ENCODE data around the gene MED25. TPM values are rescaled to one million over a fixed set of nuclear protein-coding genes. Genes with fewer than 3 reads are reported as not detected.
A peak's percentile ranks its signal among the peaks of the same experiment; 100 is the strongest.

Gene MED25
- total RNA-seq, 3 donors from 2014 or later = 16.3 to 27.5 (median 20.6) TPM

DNA sequence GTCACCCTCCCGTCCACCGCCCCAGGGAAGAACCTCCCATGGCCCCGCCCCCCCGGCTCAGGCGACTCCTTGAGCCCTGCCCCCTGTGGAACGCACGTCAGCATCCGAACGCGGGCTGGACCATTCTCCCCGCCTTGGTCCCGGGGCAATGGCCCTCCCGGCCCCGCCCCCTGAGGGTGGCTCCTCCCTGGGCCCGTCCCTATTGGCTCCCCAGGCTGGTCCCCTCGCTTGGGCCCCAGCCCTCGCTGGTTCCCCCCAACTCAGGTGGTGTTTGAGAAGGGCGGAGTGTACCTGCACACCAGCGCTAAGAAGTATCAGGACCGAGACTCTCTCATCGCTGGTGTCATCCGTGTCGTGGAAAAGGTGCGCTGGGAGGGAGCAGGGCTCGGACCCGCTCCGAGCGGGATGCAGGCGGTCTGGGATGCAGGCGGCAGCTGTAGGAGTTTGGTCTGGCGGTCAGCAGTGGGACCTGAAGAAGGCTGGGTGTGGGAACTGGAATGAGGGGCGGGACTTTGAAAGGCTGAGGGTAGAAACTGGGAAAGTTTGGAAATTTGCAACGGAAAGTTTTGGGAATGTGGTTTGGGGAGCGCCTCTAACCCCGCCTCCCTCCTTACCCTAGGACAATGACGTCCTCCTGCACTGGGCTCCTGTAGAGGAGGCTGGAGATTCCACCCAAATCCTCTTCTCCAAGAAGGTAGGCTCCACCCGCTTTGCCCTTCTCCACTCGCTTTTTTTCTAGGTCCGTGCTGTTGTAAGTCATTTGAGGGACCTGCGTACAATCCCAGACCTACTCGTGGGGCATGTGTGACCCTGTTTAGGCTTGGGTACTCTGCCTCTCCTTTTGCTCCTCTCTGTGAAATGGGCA is 60.0 kb downstream of the MED25 start:
- Histone ChIP-seq H3K27me3 (no peaks in the 10 kb centered on the region), H3K4me3 (peak overlapping the region; percentile 82 to 92 (median 88)), H3K4me1 (peaks cover 4 to 7% of the 10 kb centered on the region in 2 donors), H3K27ac (peak overlapping the region; percentile 99 to 100), H3K9me3 (peaks cover 0 to 5% of the 10 kb centered on the region in 2 donors), H3K36me3 (no peaks in the 10 kb centered on the region)
- peak; percentile 97 to 98 for DNase-seq (ENCODE audit: low spot score in 2 of 2)
- intact Hi-C loops (cut with DNase I; ENCODE audit: low total_unique reads) = no loop called here
- TF ChIP-seq CTCF (IDR thresholded peaks at IDR 0.05) = no peak
- no peak for TF ChIP-seq POLR2A (IDR thresholded peaks at IDR 0.05)
- no peak for TF ChIP-seq POLR2AphosphoS5 (IDR thresholded peaks at IDR 0.05)

- DNase-seq (ENCODE audit: low spot score in 2 of 2) = no peak
- TF ChIP-seq CTCF (IDR thresholded peaks at IDR 0.05) = no peak
- intact Hi-C loops (cut with DNase I; ENCODE audit: low total_unique reads) = no loop called here
- H3K9me3 ChIP-seq = peaks cover 0 to 6% of the 10 kb centered on the region in 2 donors
- H3K36me3 ChIP-seq = peaks cover 1% of the 10 kb centered on the region
- peaks cover 4 to 7% of the 10 kb centered on the region in 2 donors for H3K4me1 ChIP-seq
- peak overlapping the region; percentile 82 to 92 (median 88) for H3K4me3 ChIP-seq
- peak overlapping the region; percentile 99 to 100 for H3K27ac ChIP-seq
- no peaks in the 10 kb centered on the region for H3K27me3 ChIP-seq
Measured at GRCh38 chr19:49878744-49879070, 60.6 kb downstream of the MED25 start.

DNA sequence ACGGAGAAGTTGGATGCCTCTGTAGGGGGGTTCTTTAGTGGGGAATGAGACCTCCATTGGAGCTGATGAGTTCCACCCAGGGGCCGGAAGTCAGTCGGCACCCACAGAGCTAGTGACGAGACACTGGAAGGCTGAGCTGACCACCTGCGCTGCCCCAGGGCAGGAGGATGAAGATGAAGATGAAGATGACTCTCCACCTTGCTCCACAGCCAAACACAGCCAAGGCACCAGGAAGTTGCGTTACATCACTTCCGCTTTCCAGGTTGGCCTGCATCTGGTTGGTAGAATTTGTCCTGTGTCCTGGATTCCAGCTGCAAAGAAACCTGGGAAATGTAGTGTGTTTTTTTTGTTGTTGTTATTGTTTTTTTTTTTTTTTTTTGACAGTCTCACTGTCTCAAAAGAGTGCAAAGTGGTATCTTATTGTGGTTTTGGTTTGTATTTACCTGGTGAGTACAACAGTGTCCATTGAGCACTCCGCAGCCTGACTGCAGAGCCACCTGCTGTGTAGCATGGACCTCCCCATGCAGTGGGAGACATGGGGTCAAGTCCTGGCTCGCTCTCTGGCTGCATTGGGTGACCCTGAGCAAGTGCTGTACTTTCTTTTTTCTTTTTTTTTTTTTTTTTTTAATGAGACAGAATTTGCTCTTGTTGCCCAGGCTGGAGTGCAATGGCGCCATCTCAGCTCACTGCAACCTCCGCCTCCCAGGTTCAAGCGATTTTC is 61.3 kb downstream of the MED25 start:
- Histone ChIP-seq H3K9me3 (peaks cover 0 to 6% of the 10 kb centered on the region in 2 donors), H3K27ac (no peak overlapping the region), H3K36me3 (peaks cover 8% of the 10 kb centered on the region), H3K27me3 (no peaks in the 10 kb centered on the region), H3K4me3 (no peak overlapping the region), H3K4me1 (peaks cover 4 to 7% of the 10 kb centered on the region in 2 donors)
- DNase-seq (ENCODE audit: low spot score in 2 of 2) = no peak
- TF ChIP-seq CTCF (IDR thresholded peaks at IDR 0.05) = no peak
- TF ChIP-seq POLR2A (IDR thresholded peaks at IDR 0.05) = no peak
- TF ChIP-seq POLR2AphosphoS5 (IDR thresholded peaks at IDR 0.05) = no peak
- intact Hi-C loops (cut with DNase I; ENCODE audit: low total_unique reads) = no loop called here

DNA sequence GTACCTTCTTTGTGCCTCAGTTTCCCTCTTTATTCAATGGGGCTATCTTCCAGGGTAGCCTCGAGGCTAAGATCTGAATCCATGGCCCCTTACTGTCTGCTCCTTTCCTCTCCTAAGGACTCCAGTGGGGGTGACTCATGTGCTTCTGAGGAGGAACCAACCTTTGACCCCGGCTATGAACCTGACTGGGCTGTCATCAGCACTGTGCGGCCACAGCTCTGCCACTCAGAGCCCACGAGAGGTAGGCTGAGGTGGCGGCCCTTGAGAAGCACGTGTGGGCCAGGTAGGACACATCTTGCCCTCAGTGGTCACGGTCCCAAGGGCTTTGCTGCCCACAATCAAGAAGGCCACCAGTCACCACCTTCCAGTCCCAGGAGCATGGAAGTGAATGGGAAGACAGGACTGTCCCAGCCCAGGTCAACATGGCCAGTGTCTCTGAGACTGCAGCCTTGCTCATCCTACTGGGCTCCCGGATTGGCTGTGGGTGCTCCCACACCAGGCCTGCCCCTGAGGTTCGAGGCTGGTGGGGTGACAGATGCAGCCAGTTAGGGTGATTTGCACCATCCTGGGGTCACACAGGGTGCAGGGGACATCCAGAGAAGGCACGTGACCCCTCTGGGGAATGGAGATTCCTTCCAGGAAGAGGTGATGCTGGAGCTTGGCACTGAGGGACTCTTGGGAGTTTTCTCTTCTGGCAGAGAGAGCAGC is 62.2 kb downstream of the MED25 start:
- Histone ChIP-seq H3K4me3 (no peak overlapping the region), H3K9me3 (peaks cover 0 to 6% of the 10 kb centered on the region in 2 donors), H3K27ac (no peak overlapping the region), H3K36me3 (peaks cover 14% of the 10 kb centered on the region), H3K27me3 (no peaks in the 10 kb centered on the region), H3K4me1 (peaks cover 3 to 6% of the 10 kb centered on the region in 2 donors)
- TF ChIP-seq CTCF (IDR thresholded peaks at IDR 0.05) (no peak), POLR2A (IDR thresholded peaks at IDR 0.05) (no peak), POLR2AphosphoS5 (IDR thresholded peaks at IDR 0.05) (no peak)
- DNase-seq (ENCODE audit: low spot score in 2 of 2) = no peak
- intact Hi-C loops (cut with DNase I; ENCODE audit: low total_unique reads) = no loop called here
